ENCODE measurements around the gene CDH24. TPM values are rescaled to one million over a fixed set of nuclear protein-coding genes. Genes with fewer than 3 reads are reported as not detected.

Gene CDH24
- total and polyA plus RNA-seq, 10 of the 15 experiments (the other 5 are each of a cell fraction or from before 2014, with no cell fraction given): 0.10 to 1.5 (median 0.45) TPM; not detected in 2

DNA sequence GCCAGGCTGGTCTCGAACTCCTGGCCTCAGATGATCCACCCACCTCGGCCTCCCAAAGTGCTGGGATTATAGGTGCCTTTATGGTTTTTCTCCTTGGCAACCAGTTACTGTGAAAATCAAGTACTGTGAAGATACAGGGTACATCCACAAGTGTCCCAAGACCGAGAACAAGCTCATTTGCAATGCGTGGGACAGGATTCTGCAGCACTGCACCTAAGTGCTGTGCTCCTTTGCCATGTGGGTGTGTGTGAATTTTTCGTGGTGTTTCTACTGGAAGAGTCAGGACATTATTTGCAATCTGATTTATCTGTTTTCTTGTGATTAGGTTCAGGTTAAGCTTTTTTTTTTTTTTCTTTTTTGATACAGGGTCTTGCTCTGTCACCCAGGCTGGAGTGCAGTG, 40.2 kb downstream of the CDH24 start:
- no peak overlapping the region for H3K9ac ChIP-seq (ENCODE audit: control insufficient read depth, insufficient read depth, low read length)
- no peaks in the 10 kb centered on the region for H3K36me3 ChIP-seq (ENCODE audit: control insufficient read depth in 2 of 2, insufficient read depth in 2 of 2, low read length in 1 of 2)
- TF ChIP-seq CHD2 (IDR thresholded peaks at IDR 0.05; ENCODE audit: borderline replicate concordance, low read depth, low read length) (no peak), CEBPB (IDR thresholded peaks at IDR 0.05; ENCODE audit: borderline replicate concordance in 1 of 2, low read depth in 2 of 2, low read length in 2 of 2) (no peak), TCF12 (IDR thresholded peaks at IDR 0.05; ENCODE audit: low read depth, low read length) (no peak), MYB (IDR thresholded peaks at IDR 0.05; ENCODE audit: borderline replicate concordance, low read depth, low read length) (no peak), SMAD5 (IDR thresholded peaks at IDR 0.05; ENCODE audit: low read depth) (no peak), FOS (IDR thresholded peaks at IDR 0.05; ENCODE audit: borderline replicate concordance, extremely low read depth, insufficient read length) (no peak), HDAC2 (IDR thresholded peaks at IDR 0.05) (no peak), MEF2B (IDR thresholded peaks at IDR 0.05; ENCODE audit: partially characterized antibody, poor library complexity, severe bottlenecking) (no peak), JUNB (IDR thresholded peaks at IDR 0.05) (no peak), CHD1 (IDR thresholded peaks at IDR 0.05; ENCODE audit: low read depth, low read length) (no peak), CREM (IDR thresholded peaks at IDR 0.05; ENCODE audit: low read depth) (no peak), ZZZ3 (IDR thresholded peaks at IDR 0.05; ENCODE audit: control insufficient read depth, insufficient read length, low read depth) (no peak), EED (IDR thresholded peaks at IDR 0.05; ENCODE audit: low read depth) (no peak), RAD21 (IDR thresholded peaks at IDR 0.05; ENCODE audit: insufficient read depth, low read depth, low read length) (no peak), KDM1A (IDR thresholded peaks at IDR 0.05; ENCODE audit: borderline replicate concordance) (no peak), RB1 (IDR thresholded peaks at IDR 0.05; ENCODE audit: borderline replicate concordance) (no peak)
- TF ChIP-seq, protein P1, sequence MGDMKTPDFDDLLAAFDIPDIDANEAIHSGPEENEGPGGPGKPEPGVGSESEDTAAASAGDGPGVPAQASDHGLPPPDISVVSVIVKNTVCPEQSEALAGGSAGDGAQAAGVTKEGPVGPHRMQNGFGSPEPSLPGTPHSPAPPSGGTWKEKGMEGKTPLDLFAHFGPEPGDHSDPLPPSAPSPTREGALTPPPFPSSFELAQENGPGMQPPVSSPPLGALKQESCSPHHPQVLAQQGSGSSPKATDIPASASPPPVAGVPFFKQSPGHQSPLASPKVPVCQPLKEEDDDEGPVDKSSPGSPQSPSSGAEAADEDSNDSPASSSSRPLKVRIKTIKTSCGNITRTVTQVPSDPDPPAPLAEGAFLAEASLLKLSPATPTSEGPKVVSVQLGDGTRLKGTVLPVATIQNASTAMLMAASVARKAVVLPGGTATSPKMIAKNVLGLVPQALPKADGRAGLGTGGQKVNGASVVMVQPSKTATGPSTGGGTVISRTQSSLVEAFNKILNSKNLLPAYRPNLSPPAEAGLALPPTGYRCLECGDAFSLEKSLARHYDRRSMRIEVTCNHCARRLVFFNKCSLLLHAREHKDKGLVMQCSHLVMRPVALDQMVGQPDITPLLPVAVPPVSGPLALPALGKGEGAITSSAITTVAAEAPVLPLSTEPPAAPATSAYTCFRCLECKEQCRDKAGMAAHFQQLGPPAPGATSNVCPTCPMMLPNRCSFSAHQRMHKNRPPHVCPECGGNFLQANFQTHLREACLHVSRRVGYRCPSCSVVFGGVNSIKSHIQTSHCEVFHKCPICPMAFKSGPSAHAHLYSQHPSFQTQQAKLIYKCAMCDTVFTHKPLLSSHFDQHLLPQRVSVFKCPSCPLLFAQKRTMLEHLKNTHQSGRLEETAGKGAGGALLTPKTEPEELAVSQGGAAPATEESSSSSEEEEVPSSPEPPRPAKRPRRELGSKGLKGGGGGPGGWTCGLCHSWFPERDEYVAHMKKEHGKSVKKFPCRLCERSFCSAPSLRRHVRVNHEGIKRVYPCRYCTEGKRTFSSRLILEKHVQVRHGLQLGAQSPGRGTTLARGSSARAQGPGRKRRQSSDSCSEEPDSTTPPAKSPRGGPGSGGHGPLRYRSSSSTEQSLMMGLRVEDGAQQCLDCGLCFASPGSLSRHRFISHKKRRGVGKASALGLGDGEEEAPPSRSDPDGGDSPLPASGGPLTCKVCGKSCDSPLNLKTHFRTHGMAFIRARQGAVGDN (IDR thresholded peaks at IDR 0.05): no peak
- TF ChIP-seq, protein P2, sequence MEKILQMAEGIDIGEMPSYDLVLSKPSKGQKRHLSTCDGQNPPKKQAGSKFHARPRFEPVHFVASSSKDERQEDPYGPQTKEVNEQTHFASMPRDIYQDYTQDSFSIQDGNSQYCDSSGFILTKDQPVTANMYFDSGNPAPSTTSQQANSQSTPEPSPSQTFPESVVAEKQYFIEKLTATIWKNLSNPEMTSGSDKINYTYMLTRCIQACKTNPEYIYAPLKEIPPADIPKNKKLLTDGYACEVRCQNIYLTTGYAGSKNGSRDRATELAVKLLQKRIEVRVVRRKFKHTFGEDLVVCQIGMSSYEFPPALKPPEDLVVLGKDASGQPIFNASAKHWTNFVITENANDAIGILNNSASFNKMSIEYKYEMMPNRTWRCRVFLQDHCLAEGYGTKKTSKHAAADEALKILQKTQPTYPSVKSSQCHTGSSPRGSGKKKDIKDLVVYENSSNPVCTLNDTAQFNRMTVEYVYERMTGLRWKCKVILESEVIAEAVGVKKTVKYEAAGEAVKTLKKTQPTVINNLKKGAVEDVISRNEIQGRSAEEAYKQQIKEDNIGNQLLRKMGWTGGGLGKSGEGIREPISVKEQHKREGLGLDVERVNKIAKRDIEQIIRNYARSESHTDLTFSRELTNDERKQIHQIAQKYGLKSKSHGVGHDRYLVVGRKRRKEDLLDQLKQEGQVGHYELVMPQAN (conservative IDR thresholded peaks at IDR 0.05): no peak
- TF ChIP-seq, protein P3, sequence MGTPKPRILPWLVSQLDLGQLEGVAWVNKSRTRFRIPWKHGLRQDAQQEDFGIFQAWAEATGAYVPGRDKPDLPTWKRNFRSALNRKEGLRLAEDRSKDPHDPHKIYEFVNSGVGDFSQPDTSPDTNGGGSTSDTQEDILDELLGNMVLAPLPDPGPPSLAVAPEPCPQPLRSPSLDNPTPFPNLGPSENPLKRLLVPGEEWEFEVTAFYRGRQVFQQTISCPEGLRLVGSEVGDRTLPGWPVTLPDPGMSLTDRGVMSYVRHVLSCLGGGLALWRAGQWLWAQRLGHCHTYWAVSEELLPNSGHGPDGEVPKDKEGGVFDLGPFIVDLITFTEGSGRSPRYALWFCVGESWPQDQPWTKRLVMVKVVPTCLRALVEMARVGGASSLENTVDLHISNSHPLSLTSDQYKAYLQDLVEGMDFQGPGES (IDR thresholded peaks at IDR 0.05): no peak
- RAD21 ChIA-PET (ENCODE audit: unreplicated experiment): interaction anchor here (0.7 to 1.6 kb wide), 2 partner anchors 11 to 25 kb away, joined by 3 to 6 read pairs; no protein-coding TSS in a partner anchor
- no peaks in the 10 kb centered on the region for H3K9me3 ChIP-seq (replicated peaks; ENCODE audit: control insufficient read depth, insufficient read depth, low read length)
- no TSS peak for BruUV-seq (replicated peaks)
- no peak overlapping the region for H3K4me3 ChIP-seq
- FAIRE-seq: no peak
- CTCF ChIA-PET: interaction anchor here (0.8 to 2.3 kb wide), 6 partner anchors 10 to 54 kb away, joined by 4 to 9 read pairs (median 6); no protein-coding TSS in a partner anchor
- H2AFZ ChIP-seq (ENCODE audit: control insufficient read depth, low read depth, low read length): no peak overlapping the region
- H3K27me3 ChIP-seq (replicated peaks in 1 of 2; ENCODE audit: control insufficient read depth in 2 of 2, insufficient read depth in 2 of 2, low read length in 1 of 2): no peaks in the 10 kb centered on the region
- in situ Hi-C loops (cut with MboI): no loop called here
- H3K4me1 ChIP-seq (ENCODE audit: control insufficient read depth, insufficient read depth, low read length): no peaks in the 10 kb centered on the region
- intact Hi-C loops (cut with micrococcal nuclease; ENCODE audit: unreplicated experiment): no loop called here
- POLR2A ChIA-PET: no interaction called here
- H3K27ac ChIP-seq (ENCODE audit: control insufficient read depth, insufficient read depth): no peak overlapping the region
- SMC1A ChIA-PET (ENCODE audit: uncharacterized antibody, unreplicated experiment): interaction anchor here (1.2 to 1.9 kb wide), 5 partner anchors 11 to 39 kb away, joined by 3 to 5 read pairs (median 4); no protein-coding TSS in a partner anchor
- no peaks in the 10 kb centered on the region for H4K20me1 ChIP-seq (ENCODE audit: control insufficient read depth, insufficient read depth)
- ATAC-seq: no peak
- no peaks in the 10 kb centered on the region for H3K79me2 ChIP-seq (ENCODE audit: control insufficient read depth, insufficient read depth, low read length)
- 73% methylated on average over 5 of the region's 5 CpGs for WGBS (ENCODE audit: insufficient coverage, insufficient replicate concordance, low lambda C conversion rate, missing lambda C conversion rate)
- no peak for DNase-seq (ENCODE audit: low read depth, low spot score)
- H3K4me2 ChIP-seq (ENCODE audit: control insufficient read depth, insufficient read depth): no peak overlapping the region
